Epithelial cell of esophagus (primary cell): ENCODE measurements around the gene TTC7B.

Source experiments
- DNase-seq: peaks from one replicate; pipeline ENCODE4 v3.0.0; 2010; ENCODE audit warnings: low read depth
- H3K4me3 ChIP-seq: 2 replicates; pipeline ENCODE4 v1.5.1; 2011; ENCODE audit warnings: mild to moderate bottlenecking, low read length, control low read depth
- CTCF ChIP-seq: IDR thresholded peaks from 2 replicates; pipeline ENCODE4 v1.5.1; 2011; ENCODE audit warnings: low read depth, mild to moderate bottlenecking, low read length, control low read depth, inconsistent platforms; ENCODE audit not compliant: insufficient read depth; ENCODE audit errors: missing control alignments

Gene TTC7B

GRCh38 chr14:90556012-90556477 is 260.2 kb downstream of the TTC7B start:
- TF ChIP-seq CTCF, result no peak
- no peak overlapping the region for H3K4me3 ChIP-seq
- no peak for DNase-seq

GRCh38 chr14:90555126-90556011 is 260.9 kb downstream of the TTC7B start:
- no peak for TF ChIP-seq CTCF
- DNase-seq, result no peak
- no peak overlapping the region for H3K4me3 ChIP-seq

- no peak for TF ChIP-seq CTCF
- DNase-seq, result peak; percentile 29
- no peak overlapping the region for H3K4me3 ChIP-seq
These were observed 261.9 kb downstream of the TTC7B start for GRCh38 chr14:90554341-90554740.

- DNase-seq, result no peak
- TF ChIP-seq CTCF, result no peak
- no peak overlapping the region for H3K4me3 ChIP-seq
These were observed 262.3 kb downstream of the TTC7B start for GRCh38 chr14:90553921-90554336.

- H3K4me3 ChIP-seq, result no peak overlapping the region
- no peak for DNase-seq
- TF ChIP-seq CTCF, result no peak
These were observed 262.8 kb downstream of the TTC7B start for GRCh38 chr14:90553298-90553920.

GRCh38 chr14:90552465-90553297 is 263.5 kb downstream of the TTC7B start:
- no peak for DNase-seq
- no peak overlapping the region for H3K4me3 ChIP-seq
- no peak for TF ChIP-seq CTCF
